CD4-positive, alpha-beta T cell treated with Interleukin-2 at 100 ng/mL for 4 hours (primary cell): Measurements from ENCODE around the gene NR1D2.
A peak's percentile ranks its signal among the peaks of the same experiment; 100 is the strongest.
"Not testable (repeated sequence)": the region's sequence is repeated elsewhere in the genome, so short reads cannot be mapped to it uniquely, and the experiment has no call there.

Experiments used
- DNase-seq: peaks from one replicate; pipeline ENCODE4 v3.0.0-alpha.2; 2020; ENCODE audit warnings: low spot score

Gene NR1D2

GRCh38 chr3:23944861-23945662 lies at the start of gene NR1D2:
TSS of gene NR1D2 (plus strand) at chr3:23945286. CDS start at chr3:23945579, 293 bp downstream.
- peak; percentile 78 for DNase-seq

DNA sequence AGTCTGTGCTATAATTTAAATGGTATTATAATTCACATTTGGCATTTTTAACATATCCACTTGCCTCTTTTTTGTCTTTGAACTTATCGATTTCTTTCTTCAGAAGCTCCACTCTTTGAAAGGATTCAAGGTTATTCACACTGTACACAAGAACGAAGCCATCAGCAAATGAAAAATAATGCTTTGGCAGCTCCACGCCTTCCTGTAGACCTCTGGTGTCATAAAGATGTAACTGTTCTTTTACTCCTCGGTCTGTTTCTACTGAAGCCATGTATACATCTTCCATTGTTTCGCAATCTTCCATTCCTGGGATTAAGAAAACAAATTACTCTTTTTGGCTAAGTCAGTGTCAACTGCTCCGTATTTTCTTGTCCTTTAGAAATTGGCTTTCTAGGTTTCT lies 44.3 kb upstream of the NR1D2 start:
- no peak for DNase-seq

- no peak for DNase-seq
Observed at GRCh38 chr3:23904545-23904944, 40.5 kb upstream of the NR1D2 start.

DNA sequence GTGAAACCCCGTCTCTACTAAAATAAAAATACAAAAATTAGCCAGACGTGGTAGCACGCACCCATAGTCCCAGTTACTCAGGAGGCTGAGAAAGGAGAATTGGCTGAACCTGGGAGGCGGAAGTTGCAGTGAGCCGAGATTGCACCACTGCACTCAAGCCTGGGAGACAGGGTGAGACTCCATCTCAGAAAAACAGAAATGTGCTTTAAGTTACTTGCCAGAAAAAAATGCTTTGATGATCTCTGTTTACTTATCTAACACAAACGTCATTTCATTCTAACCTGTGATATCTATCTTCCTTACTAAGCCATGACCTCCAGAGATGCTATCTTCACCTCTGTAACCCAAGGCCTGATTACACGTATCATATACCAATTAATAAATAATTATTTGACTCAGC lies 35.7 kb upstream of the NR1D2 start:
- DNase-seq = no peak

DNA sequence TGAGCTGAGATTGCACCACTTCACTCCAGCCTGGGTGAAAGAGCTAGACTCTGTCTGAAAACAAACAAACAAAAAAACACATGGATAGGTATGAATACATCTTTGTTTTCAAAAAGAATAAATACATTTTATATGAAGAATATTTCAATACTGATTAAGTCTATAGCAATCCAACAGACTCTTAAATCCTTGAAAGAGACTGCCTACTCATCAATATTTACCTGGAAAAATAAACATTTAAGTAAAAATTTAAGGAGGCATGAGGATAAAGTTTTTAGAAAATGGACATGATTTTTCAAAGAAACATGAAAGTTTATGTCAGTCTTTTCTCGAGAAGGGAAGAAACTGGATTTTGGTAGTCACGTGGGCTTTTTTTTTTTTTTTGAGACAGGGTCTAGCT lies 33.7 kb upstream of the NR1D2 start:
- no peak for DNase-seq

DNA sequence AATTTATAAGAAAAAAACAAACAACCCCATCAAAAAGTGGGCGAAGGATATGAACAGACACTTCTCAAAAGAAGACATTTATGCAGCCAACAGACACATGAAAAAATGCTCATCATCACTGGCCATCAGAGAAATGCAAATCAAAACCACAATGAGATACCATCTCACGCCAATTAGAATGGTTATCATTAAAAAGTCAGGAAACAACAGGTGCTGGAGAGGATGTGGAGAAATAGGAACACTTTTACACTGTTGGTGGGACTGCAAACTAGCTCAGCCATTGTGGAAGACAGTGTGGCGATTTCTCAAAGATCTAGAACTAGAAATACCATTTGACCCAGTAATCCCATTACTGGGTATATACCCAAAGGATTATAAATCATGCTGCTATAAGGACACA lies 32.8 kb upstream of the NR1D2 start:
- DNase-seq = not testable (repeated sequence)

GRCh38 chr3:23913182-23913581 lies 31.9 kb upstream of the NR1D2 start:
- DNase-seq = no peak

GRCh38 chr3:23913873-23914743 lies 31.0 kb upstream of the NR1D2 start:
- DNase-seq = no peak

GRCh38 chr3:23915537-23916108 lies 29.5 kb upstream of the NR1D2 start:
- no peak for DNase-seq

- no peak for DNase-seq
Observed at GRCh38 chr3:23916152-23916885, 28.8 kb upstream of the NR1D2 start.

GRCh38 chr3:23916886-23917678 lies 28.0 kb upstream of the NR1D2 start, which contains the start of the genes NKIRAS1 and RPL15:
TSS of gene NKIRAS1 (minus strand) at chr3:23916990. CDS start at chr3:23910904, 6,086 bp downstream.
TSS of gene RPL15 (plus strand) at chr3:23917132. CDS start at chr3:23917860, 728 bp downstream.
- DNase-seq = peak; percentile 97

GRCh38 chr3:23917679-23918303 lies 27.3 kb upstream of the NR1D2 start:
- DNase-seq = not testable (repeated sequence)

- not testable (repeated sequence) for DNase-seq
Observed at GRCh38 chr3:23918331-23918730, 26.8 kb upstream of the NR1D2 start.

- no peak for DNase-seq
Observed at GRCh38 chr3:23919628-23920027, 25.5 kb upstream of the NR1D2 start.

DNA sequence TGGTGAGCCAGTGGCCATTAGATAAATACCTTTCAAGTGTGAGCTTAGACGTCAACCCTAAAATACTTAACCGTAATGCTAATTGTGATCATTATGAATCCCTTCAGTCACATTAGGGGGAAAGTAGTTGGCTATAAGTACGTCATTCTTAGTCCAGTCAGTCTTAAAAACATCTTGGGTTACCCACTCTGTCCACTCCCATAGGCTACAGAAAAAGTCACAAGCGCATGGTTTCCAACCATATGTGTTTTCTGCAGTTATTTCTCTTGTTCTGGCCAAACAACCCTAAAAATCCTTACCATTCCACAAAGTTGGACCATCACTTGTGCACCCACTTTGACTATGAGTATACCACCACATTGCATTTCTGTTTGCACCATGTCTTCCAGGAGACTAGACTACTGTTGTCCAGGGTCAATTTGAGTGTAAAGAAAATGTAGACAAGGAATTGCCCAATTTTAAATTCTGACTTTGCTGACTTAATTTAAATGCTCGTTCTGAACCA lies 24.9 kb upstream of the NR1D2 start:
- DNase-seq = no peak

DNA sequence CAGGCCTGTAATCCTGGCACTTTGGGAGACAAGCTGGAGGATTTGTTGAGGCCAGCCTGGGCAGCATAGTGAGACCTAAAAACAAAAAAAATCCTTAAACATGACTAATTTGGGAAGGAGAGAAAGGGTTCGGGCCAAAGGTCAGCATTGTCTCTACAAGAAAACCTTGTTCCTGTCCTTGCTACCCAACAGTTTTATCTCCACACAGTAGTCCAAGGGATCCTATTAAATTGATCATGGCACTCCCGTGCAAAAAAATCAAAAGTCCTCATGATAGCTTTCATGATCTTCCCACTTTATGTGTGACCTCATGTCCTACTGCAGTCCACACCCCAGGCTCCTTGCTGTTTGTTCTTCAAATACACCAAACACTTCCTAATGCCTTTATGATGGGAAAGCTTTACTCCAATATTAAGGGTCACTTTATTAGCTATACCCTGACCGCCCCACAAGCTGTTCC lies 24.0 kb upstream of the NR1D2 start:
- no peak for DNase-seq

DNA sequence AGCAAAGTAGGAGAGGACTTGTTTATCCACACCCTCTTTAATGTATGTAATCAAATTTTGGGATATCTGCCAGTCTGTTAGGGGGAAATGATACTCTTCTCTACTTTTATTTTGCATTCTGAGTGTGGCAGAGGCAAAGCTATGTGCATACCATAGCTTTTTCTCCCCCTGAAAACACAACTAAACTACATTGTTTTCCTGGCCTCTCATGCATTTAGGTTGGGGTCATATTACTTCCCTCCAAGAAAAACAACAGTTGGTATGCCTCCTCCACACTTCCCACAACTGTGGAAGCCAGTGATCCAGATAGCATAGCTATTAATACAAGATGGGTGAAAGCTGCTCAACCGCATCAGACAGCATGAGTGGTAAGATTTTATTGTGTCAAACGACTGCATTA lies 21.3 kb upstream of the NR1D2 start:
- DNase-seq = no peak

DNA sequence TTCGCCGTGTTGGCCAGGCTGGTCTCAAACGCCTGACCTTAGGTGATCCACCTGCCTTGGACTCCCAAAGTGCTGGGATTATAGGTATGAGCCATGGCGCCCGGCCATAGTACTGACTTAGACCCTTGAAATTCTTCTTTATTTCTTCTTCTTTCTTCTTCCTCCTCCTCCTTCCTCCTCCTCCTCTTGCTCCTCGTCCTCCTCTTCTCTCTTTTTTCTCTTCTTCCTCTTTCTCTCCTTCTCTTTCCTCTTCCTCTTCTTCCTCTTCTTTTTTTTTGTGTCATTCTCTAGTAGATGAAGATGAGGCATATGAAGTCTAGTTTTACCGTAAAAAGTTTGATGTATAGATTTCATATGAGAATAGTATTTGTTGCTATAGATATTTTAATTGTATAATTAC lies 18.8 kb upstream of the NR1D2 start:
- DNase-seq = no peak

- DNase-seq = no peak
Observed at GRCh38 chr3:23926736-23927135, 18.4 kb upstream of the NR1D2 start.

GRCh38 chr3:23928524-23928923 lies 16.6 kb upstream of the NR1D2 start:
- no peak for DNase-seq
